DOHH2 (cell line): ENCODE data around the gene DEDD2.

Experiments used
- H3F3A ChIP-seq: fragments of 200-600 bp; sonication (generic), shearing (Covaris generic); 2 replicates; pipeline ENCODE4 v1.6.0; 2016; ENCODE audit warnings: antibody characterized with exemption, mild to moderate bottlenecking; ENCODE audit not compliant: control insufficient read depth, insufficient read depth
- H3K27ac ChIP-seq: fragments of 200-600 bp; sonication (generic); 2 replicates; pipeline ENCODE4 v1.5.1; 2014; ENCODE audit warnings: low read depth, mild to moderate bottlenecking, low read length, moderate library complexity
- H3K27me3 ChIP-seq: fragments of 200-600 bp; sonication (generic); 2 replicates; pipeline ENCODE4 v1.6.1; 2014; ENCODE audit warnings: mild to moderate bottlenecking, low read length, mixed read lengths; ENCODE audit not compliant: control insufficient read depth
- H3K36me3 ChIP-seq: fragments of 200-600 bp; sonication (generic); 2 replicates; pipeline ENCODE4 v1.6.1; 2014; ENCODE audit warnings: mild to moderate bottlenecking, low read length, moderate library complexity, mixed read lengths; ENCODE audit not compliant: control insufficient read depth
- H3K4me1 ChIP-seq: fragments of 200-600 bp; sonication (generic); 2 replicates; pipeline ENCODE4 v1.6.1; 2014; ENCODE audit warnings: mild to moderate bottlenecking, low read length, mixed read lengths; ENCODE audit not compliant: control insufficient read depth
- H3K4me2 ChIP-seq: fragments of 200-600 bp; sonication (generic); 2 replicates; pipeline ENCODE4 v1.6.0; 2014; ENCODE audit warnings: mild to moderate bottlenecking, low read length, moderate library complexity
- H3K4me3 ChIP-seq: fragments of 200-600 bp; sonication (generic); 2 replicates; pipeline ENCODE4 v1.5.1; 2014; ENCODE audit warnings: mild to moderate bottlenecking, low read length, mixed read lengths
- H3K79me2 ChIP-seq: fragments of 200-600 bp; sonication (generic); 2 replicates; pipeline ENCODE4 v1.6.1; 2014; ENCODE audit warnings: mild to moderate bottlenecking, low read length, mixed read lengths; ENCODE audit not compliant: control insufficient read depth
- H3K9me2 ChIP-seq: fragments of 200-600 bp; sonication (generic); replicated peaks from 2 replicates; pipeline ENCODE4 v1.6.1; 2014; ENCODE audit warnings: mild to moderate bottlenecking, low read length, mixed read lengths; ENCODE audit not compliant: control insufficient read depth
- H3K9me3 ChIP-seq: fragments of 200-600 bp; sonication (generic); 2 replicates; pipeline ENCODE4 v1.6.1; 2014; ENCODE audit warnings: antibody characterized with exemption, low read length, mixed read lengths; ENCODE audit not compliant: control insufficient read depth, insufficient read depth
- H4K20me1 ChIP-seq: fragments of 200-600 bp; sonication (generic); 2 replicates; pipeline ENCODE4 v1.6.0; 2014; ENCODE audit warnings: low read depth, mild to moderate bottlenecking, antibody characterized with exemption, low read length, moderate library complexity; ENCODE audit not compliant: control insufficient read depth, insufficient read depth
- CTCF ChIP-seq: fragments of 200-600 bp; sonication (generic); IDR thresholded peaks from one replicate; pipeline ENCODE4 v1.5.1; 2014; ENCODE audit warnings: antibody characterized with exemption, mild to moderate bottlenecking, low read depth, low read length; ENCODE audit not compliant: poor library complexity, severe bottlenecking
- EZH2phosphoT487 ChIP-seq: fragments of 200-600 bp; sonication (generic); IDR thresholded peaks from 2 replicates; pipeline ENCODE4 v1.6.1; 2017; ENCODE audit warnings: borderline replicate concordance, mild to moderate bottlenecking, antibody characterized with exemption, low read length, moderate library complexity, mixed read lengths

Gene DEDD2

GRCh38 chr19:42173695-42174094 lies 43.8 kb downstream of the DEDD2 start:
- Histone ChIP-seq H3K79me2 (no peaks in the 10 kb centered on the region), H3F3A (peaks cover 9% of the 10 kb centered on the region), H3K9me3 (no peaks in the 10 kb centered on the region), H3K4me3 (no peak overlapping the region), H3K9me2 (no peaks in the 10 kb centered on the region), H4K20me1 (no peaks in the 10 kb centered on the region), H3K4me2 (no peak overlapping the region), H3K27me3 (peaks cover 34% of the 10 kb centered on the region), H3K27ac (no peak overlapping the region), H3K36me3 (no peaks in the 10 kb centered on the region), H3K4me1 (peaks cover 27% of the 10 kb centered on the region)
- no peak for TF ChIP-seq EZH2phosphoT487
- no peak for TF ChIP-seq CTCF

- H4K20me1 ChIP-seq, result no peaks in the 10 kb centered on the region
- H3K4me1 ChIP-seq, result peaks cover 13% of the 10 kb centered on the region
- H3K27me3 ChIP-seq, result peaks cover 19% of the 10 kb centered on the region
- H3K9me3 ChIP-seq, result no peaks in the 10 kb centered on the region
- H3K4me3 ChIP-seq, result no peak overlapping the region
- no peak overlapping the region for H3K27ac ChIP-seq
- H3K79me2 ChIP-seq, result no peaks in the 10 kb centered on the region
- H3K9me2 ChIP-seq, result no peaks in the 10 kb centered on the region
- H3F3A ChIP-seq, result peaks cover 3% of the 10 kb centered on the region; the same call in 1 of the 2 replicates
- no peaks in the 10 kb centered on the region for H3K36me3 ChIP-seq
- no peak for TF ChIP-seq CTCF
- no peak for TF ChIP-seq EZH2phosphoT487
- no peak overlapping the region for H3K4me2 ChIP-seq
These were observed 45.2 kb downstream of the DEDD2 start for GRCh38 chr19:42172261-42172660.

GRCh38 chr19:42170715-42171114 lies 46.8 kb downstream of the DEDD2 start:
- no peak overlapping the region for H3K27ac ChIP-seq
- peaks cover 9% of the 10 kb centered on the region for H3K27me3 ChIP-seq
- H3K36me3 ChIP-seq, result no peaks in the 10 kb centered on the region
- TF ChIP-seq CTCF (no peak), EZH2phosphoT487 (no peak)
- H3K79me2 ChIP-seq, result no peaks in the 10 kb centered on the region
- H3K9me2 ChIP-seq, result no peaks in the 10 kb centered on the region
- peaks cover 3% of the 10 kb centered on the region; the same call in 1 of the 2 replicates for H3F3A ChIP-seq
- H3K9me3 ChIP-seq, result no peaks in the 10 kb centered on the region
- H3K4me3 ChIP-seq, result no peak overlapping the region
- no peaks in the 10 kb centered on the region for H4K20me1 ChIP-seq
- H3K4me1 ChIP-seq, result peaks cover 1% of the 10 kb centered on the region
- no peak overlapping the region for H3K4me2 ChIP-seq
